CD14-positive monocyte (primary cell): Measurements from ENCODE around the gene COL4A1. TPM values are rescaled to one million over a fixed set of nuclear protein-coding genes. Genes with fewer than 3 reads are reported as not detected.

Experiments
- DNase-seq, 3 donors: peaks; one replicate each; pipeline ENCODE4 v3.0.0-alpha.2; 2011 to 2022
- H2AFZ ChIP-seq: 2 replicates; pipeline ENCODE4 v1.6.0; 2012; ENCODE audit warnings: mild to moderate bottlenecking, low read depth, low read length, inconsistent platforms; ENCODE audit not compliant: insufficient read depth, poor library complexity, severe bottlenecking
- H3K27ac ChIP-seq, 2 donors: 1 replicate in 1 of 2; 2 replicates in 1 of 2; pipeline ENCODE4 v1.5.1; 2012 to 2013; ENCODE audit warnings: low read length in 2 of 2, control low read depth in 1 of 2, inconsistent platforms in 1 of 2, low read depth in 1 of 2, mild to moderate bottlenecking in 1 of 2
- H3K27me3 ChIP-seq, 2 donors: one replicate each; pipeline versions ENCODE4 v1.6.0 to v1.6.1; 2011 to 2013; ENCODE audit warnings: low read length in 2 of 2; ENCODE audit not compliant: control insufficient read depth in 2 of 2, insufficient read depth in 2 of 2
- H3K36me3 ChIP-seq, 2 donors: replicated peaks in 1 of 2; 1 replicate in 1 of 2; 2 replicates in 1 of 2; pipeline versions ENCODE4 v1.5.1 to v1.6.1; 2012 to 2013; ENCODE audit warnings: low read length in 2 of 2, control low read depth in 1 of 2, inconsistent platforms in 1 of 2, mild to moderate bottlenecking in 1 of 2; ENCODE audit not compliant: insufficient read depth in 2 of 2, control insufficient read depth in 1 of 2
- H3K4me1 ChIP-seq, 2 donors: 1 replicate in 1 of 2; 2 replicates in 1 of 2; pipeline versions ENCODE4 v1.5.1 to v1.6.1; 2012 to 2013; ENCODE audit warnings: low read length in 2 of 2, control low read depth in 1 of 2, inconsistent platforms in 1 of 2, mild to moderate bottlenecking in 1 of 2, moderate library complexity in 1 of 2; ENCODE audit not compliant: insufficient read depth in 2 of 2, control insufficient read depth in 1 of 2
- H3K4me2 ChIP-seq: replicated peaks from 2 replicates; pipeline ENCODE3; 2012; ENCODE audit warnings: low read length, moderate library complexity, mild to moderate bottlenecking; ENCODE audit not compliant: poor library complexity, severe bottlenecking; ENCODE audit errors: extremely low read depth
- H3K4me3 ChIP-seq, 3 experiments: fragments of 200-600 bp in 1 of 3; sonication (generic) in 1 of 3; replicated peaks in 1 of 3; 1 replicate in 2 of 3; 2 replicates in 1 of 3; pipeline ENCODE4 v1.5.1; 2011 to 2013; ENCODE audit warnings: low read length in 3 of 3, mild to moderate bottlenecking in 3 of 3, control low read depth in 2 of 3, low read depth in 2 of 3, inconsistent platforms in 1 of 3, moderate library complexity in 1 of 3
- H3K79me2 ChIP-seq: 2 replicates; pipeline ENCODE4 v1.6.0; 2012; ENCODE audit warnings: mild to moderate bottlenecking, control low read depth, inconsistent platforms, low read length, moderate library complexity; ENCODE audit not compliant: insufficient read depth
- H3K9ac ChIP-seq: 2 replicates; pipeline ENCODE4 v1.6.0; 2017; ENCODE audit warnings: low read length, mild to moderate bottlenecking; ENCODE audit not compliant: insufficient read depth, poor library complexity, severe bottlenecking
- H3K9me3 ChIP-seq, 2 donors: replicated peaks in 1 of 2; 1 replicate in 1 of 2; 2 replicates in 1 of 2; pipeline versions ENCODE4 v1.5.1 to v1.6.1; 2012 to 2013; ENCODE audit warnings: low read length in 2 of 2, control low read depth in 1 of 2; ENCODE audit not compliant: control insufficient read depth in 1 of 2, insufficient read depth in 1 of 2
- H4K20me1 ChIP-seq: 2 replicates; pipeline ENCODE4 v1.6.0; 2012; ENCODE audit warnings: mild to moderate bottlenecking, low read length, control low read depth, moderate library complexity; ENCODE audit not compliant: insufficient read depth
- H3K27ac Mint-ChIP-seq, 7 donors: one replicate each; pipeline ENCODE4 v1.8.0; 2020; ENCODE audit warnings: mild to moderate bottlenecking in 7 of 7, mixed read lengths in 7 of 7, moderate library complexity in 6 of 7, inconsistent platforms in 2 of 7
- H3K27me3 Mint-ChIP-seq, 3 donors: one replicate each; pipeline ENCODE4 v1.8.0; 2021 to 2022; ENCODE audit warnings: low read depth in 3 of 3, mild to moderate bottlenecking in 3 of 3, mixed read lengths in 3 of 3, moderate library complexity in 3 of 3, inconsistent platforms in 1 of 3
- H3K36me3 Mint-ChIP-seq, 2 donors: one replicate each; pipeline ENCODE4 v1.8.0; 2020; ENCODE audit warnings: mixed read lengths in 2 of 2, inconsistent platforms in 1 of 2, mild to moderate bottlenecking in 1 of 2
- H3K4me1 Mint-ChIP-seq: one replicate; pipeline ENCODE4 v1.8.0; 2020; ENCODE audit warnings: mild to moderate bottlenecking, mixed read lengths
- H3K4me3 Mint-ChIP-seq, 2 donors: one replicate each; pipeline ENCODE4 v1.8.0; 2020; ENCODE audit warnings: mild to moderate bottlenecking in 2 of 2, mixed read lengths in 2 of 2, moderate library complexity in 1 of 2
- H3K9me3 Mint-ChIP-seq, 7 donors: one replicate each; pipeline ENCODE4 v1.8.0; 2020 to 2022; ENCODE audit warnings: mixed read lengths in 7 of 7, mild to moderate bottlenecking in 6 of 7, moderate library complexity in 6 of 7, inconsistent platforms in 2 of 7
- CTCF ChIP-seq: fragments of 200-600 bp; IDR thresholded peaks from one replicate; pipeline ENCODE4 v1.8.0; 2022; ENCODE audit warnings: antibody characterized with exemption, mild to moderate bottlenecking
- WGBS: methylation state at CpG from one replicate; pipeline ENCODE4 v1.1.5; 2013; ENCODE audit warnings: missing lambda C conversion rate; ENCODE audit not compliant: insufficient coverage; 5-methylcytosine and 5-hydroxymethylcytosine counted together
- intact Hi-C, 2 donors: fragments of 100-400 bp; cut with micrococcal nuclease; formaldehyde crosslinking; loops; one replicate each; pipeline versions ENCODE4 v1.15.0 to v1.15.1; 2023
- polyA plus RNA-seq, 3 donors: library from polyadenylated mRNA; depleted of rRNA in 1 of 3; unstranded in 2 of 3; stranded (reverse) in 1 of 3; fragments of 300-500 nt in 2 of 3; fragments of >200 nt in 1 of 3; fragmentation: Illumina TruSeq in 2 of 3; gene quantifications; 1 replicate in 2 of 3; 2 replicates in 1 of 3; pipeline ENCODE4 v1.2.3, GENCODE V29; 2012 to 2021

Gene COL4A1
- polyA plus RNA-seq, 3 donors, result 0.16 to 0.25 TPM; not detected in 1

- WGBS, result 0% methylated on average over 1 of the region's 2 CpGs
- H3K4me1 Mint-ChIP-seq, result no peaks in the 10 kb centered on the region
- H3K79me2 ChIP-seq, result no peaks in the 10 kb centered on the region
- H3K36me3 ChIP-seq, result no peaks in the 10 kb centered on the region
- no peak for DNase-seq
- no peak overlapping the region for H3K4me2 ChIP-seq
- no peaks in the 10 kb centered on the region for H3K36me3 Mint-ChIP-seq
- no peak overlapping the region for H3K4me3 ChIP-seq
- H3K27me3 ChIP-seq, result no peaks in the 10 kb centered on the region
- no peaks in the 10 kb centered on the region for H4K20me1 ChIP-seq
- H3K9me3 Mint-ChIP-seq, result peaks cover 12 to 38% (median 31%) of the 10 kb centered on the region in 7 donors
- H3K9me3 ChIP-seq, result peaks cover 15 to 26% of the 10 kb centered on the region in 2 donors
- peaks cover 0 to 5% (median 3%) of the 10 kb centered on the region in 3 donors for H3K27me3 Mint-ChIP-seq
- TF ChIP-seq CTCF, result no peak
- no peak overlapping the region for H3K27ac ChIP-seq
- H3K9ac ChIP-seq, result no peak overlapping the region
- intact Hi-C loops, result no loop called here
- H3K4me3 Mint-ChIP-seq, result no peak overlapping the region
- H3K27ac Mint-ChIP-seq, result no peak overlapping the region
- H3K4me1 ChIP-seq, result no peaks in the 10 kb centered on the region
- H2AFZ ChIP-seq, result no peak overlapping the region
Observed at GRCh38 chr13:110103534-110103933, 203.4 kb downstream of the COL4A1 start.

- no peak overlapping the region for H3K9ac ChIP-seq
- H3K36me3 ChIP-seq, result no peaks in the 10 kb centered on the region
- Mint-ChIP-seq H3K27ac (no peak overlapping the region), H3K4me3 (no peak overlapping the region), H3K4me1 (no peaks in the 10 kb centered on the region), H3K27me3 (peaks cover 0 to 5% (median 3%) of the 10 kb centered on the region in 3 donors), H3K9me3 (peaks cover 15 to 43% (median 31%) of the 10 kb centered on the region in 7 donors), H3K36me3 (no peaks in the 10 kb centered on the region)
- no peaks in the 10 kb centered on the region for H3K27me3 ChIP-seq
- H4K20me1 ChIP-seq, result no peaks in the 10 kb centered on the region
- WGBS, result 95% methylated on average over 5 of the region's 5 CpGs
- H3K4me3 ChIP-seq, result no peak overlapping the region
- no peak for DNase-seq
- no peak overlapping the region for H2AFZ ChIP-seq
- peaks cover 15 to 30% of the 10 kb centered on the region in 2 donors for H3K9me3 ChIP-seq
- TF ChIP-seq CTCF, result no peak
- H3K79me2 ChIP-seq, result no peaks in the 10 kb centered on the region
- intact Hi-C loops, result no loop called here
- no peaks in the 10 kb centered on the region for H3K4me1 ChIP-seq
- no peak overlapping the region for H3K27ac ChIP-seq
- no peak overlapping the region for H3K4me2 ChIP-seq
Observed at GRCh38 chr13:110103026-110103425, 203.9 kb downstream of the COL4A1 start.
